Stimulated activated CD4-positive, alpha-beta T cell treated with anti-CD3 and anti-CD28 coated beads, Interleukin-1b, Interleukin-23, amount 100 ng/mL, for 1 hour (primary cell): Measurements from ENCODE around the gene APOL1.

Experiments used
- DNase-seq, 2 donors: peaks; one replicate each; pipeline ENCODE4 v3.0.0-alpha.2; 2020; ENCODE audit warnings: low read depth in 2 of 2

Gene APOL1

GRCh38 chr22:36291831-36292740, 39.2 kb downstream of the APOL1 start:
- no peak for DNase-seq

- no peak for DNase-seq
Measured at GRCh38 chr22:36292823-36293530, 40.0 kb downstream of the APOL1 start.

- DNase-seq, result no peak
Measured at GRCh38 chr22:36293606-36294292, 40.8 kb downstream of the APOL1 start.

- no peak for DNase-seq
Measured at GRCh38 chr22:36294293-36294620, 41.3 kb downstream of the APOL1 start.

- no peak for DNase-seq
Measured at GRCh38 chr22:36294801-36295200, 41.9 kb downstream of the APOL1 start.

- DNase-seq, result no peak
Measured at GRCh38 chr22:36295247-36295646, 42.3 kb downstream of the APOL1 start.

GRCh38 chr22:36296690-36297089, 43.8 kb downstream of the APOL1 start:
- DNase-seq, result no peak

GRCh38 chr22:36297568-36297967, 44.6 kb downstream of the APOL1 start:
- no peak for DNase-seq

- DNase-seq, result no peak
Measured at GRCh38 chr22:36298118-36298517, 45.2 kb downstream of the APOL1 start.

GRCh38 chr22:36298601-36299000, 45.7 kb downstream of the APOL1 start:
- no peak for DNase-seq

GRCh38 chr22:36299295-36299694, 46.4 kb downstream of the APOL1 start:
- no peak for DNase-seq

GRCh38 chr22:36299911-36300310, 47.0 kb downstream of the APOL1 start:
- DNase-seq, result no peak

- no peak for DNase-seq
Measured at GRCh38 chr22:36300396-36301212, 47.7 kb downstream of the APOL1 start.

GRCh38 chr22:36301384-36301828, 48.5 kb downstream of the APOL1 start:
- DNase-seq, result peak; percentile 71

GRCh38 chr22:36301851-36302250, 48.9 kb downstream of the APOL1 start:
- DNase-seq, result no peak

GRCh38 chr22:36302439-36303114, 49.6 kb downstream of the APOL1 start:
- DNase-seq, result no peak

GRCh38 chr22:36303115-36303467, 50.2 kb downstream of the APOL1 start:
- DNase-seq, result no peak

GRCh38 chr22:36303874-36304273, 50.9 kb downstream of the APOL1 start:
- DNase-seq, result no peak

GRCh38 chr22:36304429-36304828, 51.5 kb downstream of the APOL1 start:
- DNase-seq, result no peak

GRCh38 chr22:36305813-36306212, 52.9 kb downstream of the APOL1 start:
- DNase-seq, result no peak

- DNase-seq, result no peak
Measured at GRCh38 chr22:36306227-36306626, 53.3 kb downstream of the APOL1 start.
